Stimulated activated CD4-positive, alpha-beta T cell treated with anti-CD3 and anti-CD28 coated beads, TNF-alpha, amount 100 ng/mL, for 4 hours (primary cell): ENCODE measurements around the gene KLF12.

Source experiments
- DNase-seq, 3 experiments: peaks; one replicate each; pipeline ENCODE4 v3.0.0-alpha.2; 2020; ENCODE audit warnings: low read depth in 3 of 3

KLF12 gene

DNA sequence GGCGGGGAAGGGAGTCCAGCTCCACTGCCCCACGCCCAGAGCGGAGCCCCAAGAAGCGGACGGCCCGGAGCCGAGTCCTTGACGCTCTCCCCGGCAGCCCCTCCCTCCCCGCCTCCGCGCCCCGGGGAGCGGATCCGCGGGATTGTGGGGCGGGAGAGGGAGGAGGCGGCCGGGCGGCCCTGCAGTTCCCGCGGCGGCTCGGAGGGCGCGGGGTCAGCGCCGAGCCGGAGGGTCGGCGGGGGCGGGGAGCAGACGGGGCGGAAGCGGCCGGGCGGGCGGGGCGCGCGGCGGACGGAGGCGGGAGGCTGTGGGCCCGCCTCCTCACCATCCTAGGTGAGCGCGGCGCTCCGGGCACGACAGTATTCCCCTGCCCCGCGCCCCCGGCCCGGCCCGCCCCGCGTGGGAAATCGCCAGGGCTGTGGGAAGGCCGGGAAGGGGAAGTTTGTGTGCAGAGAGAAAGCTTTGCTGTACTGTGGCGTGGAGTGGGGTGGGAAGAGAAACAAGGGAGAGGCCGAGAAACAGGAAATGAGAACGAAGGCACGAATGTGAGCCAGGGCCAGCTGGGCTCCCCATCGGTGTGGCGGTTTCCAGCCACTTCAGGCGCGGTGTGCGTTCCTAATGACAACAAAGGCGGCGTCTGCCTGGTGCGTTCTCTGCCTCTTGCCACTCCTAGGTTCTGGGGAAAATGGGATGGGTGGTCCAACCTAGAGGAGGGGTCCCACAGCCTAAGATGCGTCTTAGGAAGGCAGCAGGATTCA, 1.3 kb upstream of the KLF12 start:
- DNase-seq = peak in 2 of 3 experiments; percentile 34 to 44

DNA sequence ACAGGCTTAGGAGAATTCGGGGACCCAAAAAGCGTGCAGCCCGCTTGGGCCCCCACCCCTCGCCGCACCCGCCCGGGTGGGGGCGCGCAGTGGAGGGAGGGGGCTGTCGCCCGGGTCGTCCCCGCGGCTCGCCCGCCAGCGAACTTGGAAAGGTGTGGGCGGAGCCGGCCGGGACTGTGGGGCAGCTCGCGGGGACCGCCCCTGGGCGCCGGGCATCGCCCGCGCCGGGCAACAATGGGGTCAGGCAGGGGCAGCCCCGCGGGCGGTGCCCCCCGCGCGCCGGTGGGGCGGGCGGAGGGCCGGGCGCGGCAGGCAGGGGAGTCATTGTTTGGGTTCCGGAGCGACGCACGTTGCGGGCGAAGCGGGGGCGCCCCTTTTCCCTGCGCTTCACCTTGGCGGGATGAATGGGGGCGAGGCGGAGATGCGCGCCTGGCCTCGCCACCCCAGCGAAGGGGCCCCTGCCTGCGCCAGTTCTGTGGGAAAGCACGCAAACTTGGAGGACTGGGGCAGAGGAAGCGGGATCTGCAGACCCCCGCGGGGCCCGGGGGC, 647 bp upstream of the KLF12 start:
- DNase-seq = peak; percentile 42 to 49 (median 47)

DNA sequence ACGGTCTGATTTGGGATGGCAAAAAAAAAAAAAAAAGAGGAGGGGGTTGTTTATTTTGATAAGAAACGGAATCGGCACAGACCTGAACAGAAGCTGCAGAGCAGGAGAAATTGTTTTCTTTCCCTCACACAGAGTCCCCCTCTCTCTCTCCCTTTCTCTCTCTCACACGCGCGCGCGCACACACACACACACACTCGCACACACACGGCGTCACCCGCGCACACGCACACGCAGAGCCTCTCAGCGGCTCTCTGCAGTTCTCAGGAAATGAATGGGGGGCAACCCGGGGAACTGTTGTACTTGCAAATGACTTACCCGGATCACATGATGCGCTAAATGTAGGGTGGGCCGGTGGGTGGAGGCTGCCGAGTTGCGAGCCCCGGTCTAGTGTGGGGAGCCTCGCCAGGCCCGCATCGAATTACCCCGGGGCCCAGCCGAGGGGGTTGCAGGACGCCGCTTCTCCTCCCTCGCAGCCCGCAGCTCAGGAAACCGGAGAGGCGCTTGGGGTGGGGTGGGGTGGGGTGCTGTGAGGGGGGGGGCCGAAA, 475 bp downstream of the KLF12 start:
- DNase-seq = peak; percentile 51 to 80 (median 71)

DNA sequence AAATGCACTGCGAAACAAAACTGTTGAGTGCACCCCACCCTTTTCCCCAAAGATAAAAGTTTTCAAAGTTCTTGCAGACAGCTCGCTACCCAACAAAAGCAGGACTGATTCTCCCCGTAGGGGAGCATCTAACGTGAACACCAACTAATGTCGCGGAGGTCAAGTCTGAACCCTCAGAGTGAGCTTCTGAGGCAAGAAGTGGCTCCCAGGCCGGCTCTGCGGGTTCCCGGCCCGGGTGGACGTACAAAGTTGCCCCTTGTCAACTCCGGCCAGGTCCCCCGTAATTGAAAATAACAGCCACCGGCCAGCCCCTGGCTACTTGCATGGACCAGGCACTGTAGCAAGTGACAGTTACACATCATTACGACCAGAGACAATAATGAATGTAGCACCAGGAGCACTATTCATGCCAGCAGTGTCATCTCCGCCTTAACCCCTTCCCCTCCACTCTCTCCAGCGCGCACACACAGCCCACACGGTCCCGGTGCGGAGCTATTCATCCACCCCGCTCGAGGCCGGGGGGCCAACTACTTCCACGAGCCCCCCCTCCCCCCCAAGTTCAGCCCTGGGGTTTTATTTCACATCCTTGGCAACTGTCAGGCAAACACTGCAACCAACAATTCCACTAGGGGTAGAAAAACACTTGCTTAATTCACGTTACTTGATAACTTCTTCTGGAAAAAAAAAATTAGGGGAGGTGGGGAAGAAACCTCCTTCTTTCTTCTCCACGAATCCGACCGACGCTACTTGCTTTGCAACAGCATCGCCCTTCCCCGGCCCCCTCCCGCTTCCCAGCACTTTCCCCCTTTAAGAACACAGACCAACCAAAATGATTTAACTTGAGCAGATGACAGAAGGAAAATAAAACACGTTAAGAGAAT, 1.2 kb downstream of the KLF12 start:
- peak in 1 of 3 experiments; percentile 21 for DNase-seq

DNA sequence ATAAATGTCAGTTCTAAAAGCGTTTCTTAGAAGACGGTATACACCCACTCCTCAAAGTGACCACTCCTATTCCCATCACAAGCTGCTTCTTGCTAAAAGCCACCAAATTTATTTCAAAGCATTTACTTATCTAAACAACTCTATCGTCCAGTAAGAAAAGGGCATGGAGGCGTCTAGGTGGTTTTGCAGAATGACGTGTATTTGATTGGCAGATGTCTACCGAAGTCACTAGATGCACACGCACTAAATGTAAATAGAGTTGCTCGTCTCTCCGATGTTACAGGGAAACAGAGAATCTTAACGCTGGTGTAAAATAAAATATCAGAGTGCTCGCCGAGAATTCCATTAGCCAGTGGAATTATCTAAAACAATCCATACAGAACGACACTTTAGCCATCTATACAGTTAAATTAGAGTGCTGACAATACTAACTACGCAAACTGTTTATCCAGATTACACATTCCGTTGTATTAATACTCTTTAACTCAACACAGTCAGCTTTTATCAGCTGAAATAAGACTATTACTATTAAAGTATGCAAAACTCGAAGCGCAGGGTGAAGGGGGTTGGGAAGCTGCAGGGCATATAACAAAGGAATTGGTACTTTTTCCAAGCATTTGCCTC, 1.9 kb downstream of the KLF12 start:
- DNase-seq = no peak

- no peak for DNase-seq
Observed at GRCh38 chr13:74131227-74131626, 3.0 kb downstream of the KLF12 start.

DNA sequence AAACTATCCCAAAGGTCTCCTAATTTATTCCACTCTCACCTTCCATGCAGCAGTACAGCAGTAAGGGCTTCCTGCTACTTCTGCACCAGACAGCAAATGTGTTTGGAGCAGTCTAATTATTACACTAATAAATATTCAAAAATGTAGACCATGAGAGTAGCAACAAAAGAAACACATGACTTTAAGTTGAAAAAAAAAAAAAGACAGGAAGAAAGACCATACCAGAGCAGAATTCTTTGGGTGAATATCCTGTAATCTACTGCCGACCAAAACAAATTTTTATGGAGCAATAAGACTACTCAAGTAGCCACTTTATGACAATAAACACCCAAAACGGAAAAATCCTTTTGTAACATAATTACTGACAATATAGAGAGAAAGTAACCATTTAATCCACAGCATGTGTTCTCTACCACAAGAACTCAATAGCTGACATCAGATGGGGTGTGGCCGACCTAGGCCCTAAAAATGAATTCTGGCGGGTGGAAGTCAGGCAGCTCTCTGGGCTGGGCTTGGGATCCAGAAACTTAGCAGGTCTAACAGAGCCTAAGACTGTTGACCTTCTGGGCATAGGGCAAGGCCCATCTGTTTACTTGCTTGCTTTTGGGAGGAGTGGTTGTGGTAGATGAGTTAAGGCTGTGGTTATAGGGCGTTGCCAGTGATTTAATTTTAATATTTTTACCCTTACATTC, 4.6 kb downstream of the KLF12 start:
- no peak for DNase-seq

- DNase-seq = no peak
Observed at GRCh38 chr13:74128156-74128767, 5.9 kb downstream of the KLF12 start.

- DNase-seq = no peak
Observed at GRCh38 chr13:74118328-74118727, 15.9 kb downstream of the KLF12 start.

- no peak for DNase-seq
Observed at GRCh38 chr13:74117207-74117705, 16.9 kb downstream of the KLF12 start.

DNA sequence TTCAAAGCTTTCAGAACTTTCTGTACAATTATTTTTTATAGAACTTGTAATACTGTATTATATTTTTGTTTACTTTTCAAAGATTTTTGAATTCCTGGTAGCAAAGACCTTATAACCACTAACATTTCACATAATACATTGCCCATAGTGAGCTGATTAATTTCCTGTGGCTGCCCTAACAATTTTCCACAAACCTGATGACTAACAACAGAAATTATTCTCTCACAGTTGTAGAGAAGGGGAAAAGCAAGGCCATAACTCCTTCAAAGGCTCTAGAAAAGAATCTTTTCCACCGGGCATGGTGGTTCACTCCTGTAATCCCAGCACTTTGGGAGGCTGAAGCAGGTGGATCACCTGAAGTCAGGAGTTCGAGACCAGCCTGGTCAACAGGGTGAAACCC, 19.1 kb downstream of the KLF12 start:
- DNase-seq = no peak

DNA sequence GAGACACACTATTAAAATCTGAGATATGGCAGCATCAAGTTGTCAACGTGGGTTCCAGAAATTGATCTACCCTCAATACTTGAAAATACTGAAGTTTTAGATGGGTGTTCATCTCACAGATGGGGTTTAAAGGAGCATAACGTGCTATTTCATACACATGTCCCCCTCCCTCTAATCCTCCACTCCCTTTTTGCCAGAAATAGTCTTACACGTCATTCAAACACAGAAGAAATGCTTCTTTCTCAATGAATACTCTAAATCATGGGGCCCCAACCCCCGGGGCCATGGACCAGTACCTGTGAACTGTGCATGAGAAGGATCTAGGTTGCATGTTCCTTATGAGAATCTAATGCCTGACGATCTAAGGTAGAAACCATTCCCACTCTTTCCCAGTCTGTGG, 19.6 kb downstream of the KLF12 start:
- DNase-seq = no peak

DNA sequence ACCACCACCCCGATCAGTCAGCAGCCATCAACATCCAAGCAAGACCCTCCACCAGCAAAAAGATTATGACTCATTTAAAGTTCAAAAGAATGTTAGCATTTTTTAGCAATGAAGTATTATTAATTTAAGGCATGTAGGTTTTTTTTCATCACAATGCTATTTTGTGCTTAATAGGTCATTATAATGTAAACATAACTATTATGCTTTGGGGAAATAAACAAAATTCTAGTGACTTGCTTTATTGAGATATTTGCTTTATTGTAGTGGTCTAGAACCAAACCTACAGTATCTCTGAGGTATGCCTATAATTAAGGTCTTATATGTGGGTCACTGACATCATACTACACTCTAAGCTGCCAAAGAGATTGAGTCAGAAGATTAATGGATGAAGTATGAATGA, 20.0 kb downstream of the KLF12 start:
- DNase-seq = no peak

- DNase-seq = no peak
Observed at GRCh38 chr13:74111901-74112824, 22.0 kb downstream of the KLF12 start.

DNA sequence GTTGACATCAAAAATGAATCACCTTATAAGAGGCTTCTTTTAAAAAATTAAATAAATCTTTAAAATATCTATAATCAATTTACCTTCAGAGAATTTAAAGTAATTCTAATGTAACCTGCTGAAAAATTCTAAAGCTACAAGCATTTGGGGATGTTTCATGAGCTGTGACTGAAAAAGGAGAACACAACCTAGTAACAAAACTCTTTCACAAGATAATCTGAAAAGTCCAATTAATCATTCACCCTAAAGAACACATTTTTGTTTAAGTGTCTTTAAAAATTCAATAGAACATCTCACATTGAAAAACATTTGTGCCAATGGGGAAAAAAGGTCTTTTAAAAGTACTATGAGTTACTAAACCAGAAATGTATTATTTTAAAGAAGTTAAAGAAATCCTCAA, 22.8 kb downstream of the KLF12 start:
- no peak for DNase-seq

DNA sequence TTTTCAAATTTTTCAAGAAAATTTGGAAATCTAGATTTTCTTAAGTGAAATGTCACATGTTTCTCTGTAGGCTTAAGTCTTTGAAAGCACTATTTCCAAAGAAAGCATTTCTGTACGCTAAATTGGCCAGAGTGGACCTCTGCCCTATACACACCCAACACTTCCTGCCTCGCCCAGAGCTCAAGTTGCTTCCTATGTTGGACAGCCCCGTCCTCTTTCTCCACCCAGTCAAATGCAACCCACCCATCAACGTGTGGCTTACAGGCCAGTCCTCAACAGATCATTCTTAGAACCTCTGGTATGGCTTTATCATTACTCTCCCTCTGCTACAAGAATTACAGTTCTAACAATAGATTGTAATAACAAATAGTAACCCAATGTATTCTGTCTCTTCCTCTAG, 24.2 kb downstream of the KLF12 start:
- no peak for DNase-seq

GRCh38 chr13:74107598-74107997, 26.6 kb downstream of the KLF12 start:
- no peak for DNase-seq

DNA sequence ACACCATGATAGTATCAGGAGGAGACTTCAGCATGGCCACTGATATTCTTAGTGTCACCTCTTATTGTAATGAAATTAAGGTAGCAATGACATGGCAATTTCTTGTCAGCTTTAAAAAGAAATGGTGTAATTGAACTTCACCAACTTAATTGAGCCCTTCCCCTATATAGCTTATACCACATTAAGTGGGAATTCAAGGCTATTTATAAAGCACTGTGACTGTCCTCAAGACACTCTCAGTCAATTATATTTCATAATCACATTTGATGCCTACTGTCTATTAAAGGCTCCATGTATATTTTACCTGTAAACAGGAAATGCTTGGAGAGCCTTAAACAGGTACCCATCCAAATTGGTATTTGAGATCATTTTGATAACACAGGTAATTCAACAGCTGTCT, 28.3 kb downstream of the KLF12 start:
- no peak for DNase-seq

GRCh38 chr13:74104661-74105275, 29.4 kb downstream of the KLF12 start:
- DNase-seq = no peak
